Fibroblast of villous mesenchyme (primary cell): ENCODE measurements around the gene SPDEF. TPM values are rescaled to one million over a fixed set of nuclear protein-coding genes. Genes with fewer than 3 reads are reported as not detected.

Experiments
- DNase-seq: peaks from one replicate; pipeline ENCODE4 v3.0.0-alpha.2; 2010; ENCODE audit warnings: low read depth
- H3K4me3 ChIP-seq: 2 replicates; pipeline ENCODE4 v1.5.1; 2011; ENCODE audit warnings: low read depth, mild to moderate bottlenecking, low read length
- CTCF ChIP-seq: IDR thresholded peaks from 2 replicates; pipeline ENCODE4 v1.5.1; 2012; ENCODE audit warnings: low read depth, mild to moderate bottlenecking, low read length; ENCODE audit not compliant: insufficient read depth
- total RNA-seq: library from RNA; depleted of rRNA; stranded (reverse); fragments of >200 nt; gene quantifications from 2 replicates; pipeline ENCODE4 v1.2.3, GENCODE V29; 2012

The SPDEF gene
- total RNA-seq, 1 donor: under 0.01 TPM

GRCh38 chr6:34511915-34512737 is 44.0 kb downstream of the SPDEF start:
- H3K4me3 ChIP-seq: no peak overlapping the region
- no peak for TF ChIP-seq CTCF
- DNase-seq: no peak

- TF ChIP-seq CTCF: no peak
- no peak overlapping the region for H3K4me3 ChIP-seq
- DNase-seq: no peak
These were observed 44.8 kb downstream of the SPDEF start for GRCh38 chr6:34511214-34511914.

GRCh38 chr6:34510299-34510698 is 45.8 kb downstream of the SPDEF start:
- no peak for TF ChIP-seq CTCF
- no peak for DNase-seq
- H3K4me3 ChIP-seq: no peak overlapping the region

- no peak for TF ChIP-seq CTCF
- no peak for DNase-seq
These were observed 46.3 kb downstream of the SPDEF start for GRCh38 chr6:34509782-34510181.

GRCh38 chr6:34508425-34508824 is 47.7 kb downstream of the SPDEF start:
- no peak for TF ChIP-seq CTCF
- no peak for DNase-seq

More at GRCh38 chr6:34509782-34510181, 46.3 kb downstream of the SPDEF start:
- H3K4me3 ChIP-seq: no peak overlapping the region

GRCh38 chr6:34506718-34507117 is 49.4 kb downstream of the SPDEF start:
- H3K4me3 ChIP-seq: no peak overlapping the region
- TF ChIP-seq CTCF: no peak
- no peak for DNase-seq

More at GRCh38 chr6:34508425-34508824, 47.7 kb downstream of the SPDEF start:
- H3K4me3 ChIP-seq: no peak overlapping the region
